Right atrium auricular region (tissue), 2 donors: ENCODE measurements around the gene REXO1. TPM values are rescaled to one million over a fixed set of nuclear protein-coding genes. Genes with fewer than 3 reads are reported as not detected.

Experiments
- DNase-seq: peaks from one replicate; pipeline ENCODE4 v3.0.0-alpha.2; 2019; ENCODE audit warnings: low spot score
- H3K27ac ChIP-seq, 2 donors: fragments of 200-600 bp; sonication (generic); 1 replicate in 1 of 2; 2 replicates in 1 of 2; pipeline ENCODE4 v1.5.1; 2016 to 2019
- H3K27me3 ChIP-seq, 2 donors: fragments of 200-600 bp; sonication (generic); one replicate each; pipeline versions ENCODE4 v1.5.1 to v1.6.0; 2017 to 2019
- H3K36me3 ChIP-seq: fragments of 200-600 bp; sonication (generic); one replicate; pipeline ENCODE4 v1.5.1; 2016
- H3K4me1 ChIP-seq, 2 donors: fragments of 200-600 bp; sonication (generic); one replicate each; pipeline versions ENCODE4 v1.5.1 to v1.6.0; 2017 to 2019
- H3K4me3 ChIP-seq, 2 donors: fragments of 200-600 bp; sonication (generic); 1 replicate in 1 of 2; 2 replicates in 1 of 2; pipeline ENCODE4 v1.5.1; 2017 to 2019; ENCODE audit warnings: mild to moderate bottlenecking in 1 of 2, moderate library complexity in 1 of 2
- H3K9me3 ChIP-seq, 2 donors: fragments of 200-600 bp; sonication (generic); one replicate each; pipeline ENCODE4 v1.5.1; 2019
- total RNA-seq, 2 donors: library from RNA; depleted of rRNA; stranded (reverse); fragments of >200 nt; gene quantifications; one replicate each; pipeline ENCODE4 v1.1.0, GENCODE V29; 2016
- TF ChIP-seq, protein P1 (sequence below), 2 donors: fragments of 200-600 bp; sonication (generic); IDR thresholded peaks; one replicate each; pipeline ENCODE4 v1.5.1; 2019; ENCODE audit warnings: antibody characterized with exemption in 2 of 2

The REXO1 gene
- total RNA-seq, 2 donors from 2014 or later: 9.6 to 12.1 TPM

DNA sequence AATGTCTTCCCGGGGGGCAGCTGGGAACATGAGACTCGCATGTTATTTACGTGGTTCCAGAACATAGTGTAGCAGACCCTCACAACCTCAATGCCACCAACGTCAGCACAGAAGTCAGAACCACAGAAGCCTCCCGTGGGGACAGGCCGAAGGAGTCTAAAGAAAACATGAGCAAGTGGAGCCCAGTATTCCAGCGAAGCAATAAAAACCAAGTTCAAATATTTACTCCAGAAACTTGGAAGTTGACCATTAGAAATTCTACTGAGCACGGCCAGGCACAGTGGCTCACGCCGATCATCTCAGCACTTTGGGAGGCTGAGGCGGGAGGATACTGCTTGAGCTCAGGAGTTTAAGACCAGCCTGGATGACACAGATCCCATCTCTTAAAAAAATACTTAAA is 18.3 kb downstream of the REXO1 start:
- Histone ChIP-seq H3K9me3 (no peaks in the 10 kb centered on the region), H3K4me1 (peaks cover 0 to 26% of the 10 kb centered on the region in 2 donors), H3K36me3 (peaks cover 25% of the 10 kb centered on the region), H3K4me3 (no peak overlapping the region), H3K27me3 (no peaks in the 10 kb centered on the region), H3K27ac (no peak overlapping the region)
- TF ChIP-seq, protein P1, sequence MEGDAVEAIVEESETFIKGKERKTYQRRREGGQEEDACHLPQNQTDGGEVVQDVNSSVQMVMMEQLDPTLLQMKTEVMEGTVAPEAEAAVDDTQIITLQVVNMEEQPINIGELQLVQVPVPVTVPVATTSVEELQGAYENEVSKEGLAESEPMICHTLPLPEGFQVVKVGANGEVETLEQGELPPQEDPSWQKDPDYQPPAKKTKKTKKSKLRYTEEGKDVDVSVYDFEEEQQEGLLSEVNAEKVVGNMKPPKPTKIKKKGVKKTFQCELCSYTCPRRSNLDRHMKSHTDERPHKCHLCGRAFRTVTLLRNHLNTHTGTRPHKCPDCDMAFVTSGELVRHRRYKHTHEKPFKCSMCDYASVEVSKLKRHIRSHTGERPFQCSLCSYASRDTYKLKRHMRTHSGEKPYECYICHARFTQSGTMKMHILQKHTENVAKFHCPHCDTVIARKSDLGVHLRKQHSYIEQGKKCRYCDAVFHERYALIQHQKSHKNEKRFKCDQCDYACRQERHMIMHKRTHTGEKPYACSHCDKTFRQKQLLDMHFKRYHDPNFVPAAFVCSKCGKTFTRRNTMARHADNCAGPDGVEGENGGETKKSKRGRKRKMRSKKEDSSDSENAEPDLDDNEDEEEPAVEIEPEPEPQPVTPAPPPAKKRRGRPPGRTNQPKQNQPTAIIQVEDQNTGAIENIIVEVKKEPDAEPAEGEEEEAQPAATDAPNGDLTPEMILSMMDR (IDR thresholded peaks at IDR 0.05): no peak
- no peak for DNase-seq

DNA sequence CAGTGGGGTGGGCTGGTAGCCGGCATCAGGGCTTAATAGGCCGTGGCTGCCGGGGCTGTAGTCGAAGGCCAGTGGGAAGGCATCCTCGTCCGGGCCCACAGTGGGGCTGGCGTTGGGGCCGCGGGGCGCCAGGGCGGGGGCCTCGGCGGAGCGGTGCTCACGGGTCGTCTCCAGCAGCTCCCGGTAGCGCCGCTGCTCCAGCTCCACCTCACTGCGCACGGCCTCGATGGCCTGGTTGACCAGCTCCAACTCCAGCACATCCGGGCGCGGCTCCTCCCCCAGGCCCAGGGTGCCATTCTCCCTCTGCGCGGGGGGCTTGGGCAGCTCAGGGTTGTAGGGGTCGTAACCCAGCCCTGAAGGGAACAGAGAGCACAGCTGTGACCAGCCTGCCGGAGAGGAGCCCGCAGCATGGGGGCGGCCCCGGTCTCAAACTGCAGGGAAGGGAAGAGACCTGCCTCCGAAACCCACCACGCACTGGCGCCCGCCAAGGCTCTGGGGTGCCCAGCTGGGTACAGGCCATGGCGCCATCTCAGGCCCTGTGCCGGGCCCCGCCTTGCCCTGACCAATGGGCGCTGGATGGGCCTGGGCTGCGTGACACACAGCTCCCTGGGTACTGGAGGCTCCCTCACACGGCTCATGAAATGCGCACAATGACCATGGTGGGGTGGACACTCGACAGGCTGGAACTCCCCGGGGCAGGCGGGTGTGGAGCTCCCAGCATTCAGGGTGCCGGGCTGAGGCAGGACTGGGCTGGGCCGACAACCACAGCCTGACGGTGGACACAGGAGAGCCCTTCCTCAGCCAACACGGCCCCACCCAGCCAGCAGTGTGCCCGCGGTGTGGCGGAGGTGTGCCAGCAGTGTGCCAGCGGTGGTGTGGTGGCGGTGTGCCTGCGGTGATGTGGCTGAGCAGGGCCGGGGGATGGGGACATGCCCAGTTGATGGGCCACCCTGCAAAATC is 19.7 kb downstream of the REXO1 start:
- Histone ChIP-seq H3K36me3 (peaks cover 34% of the 10 kb centered on the region), H3K27me3 (no peaks in the 10 kb centered on the region), H3K4me3 (no peak overlapping the region), H3K27ac (no peak overlapping the region), H3K4me1 (peaks cover 0 to 17% of the 10 kb centered on the region in 2 donors), H3K9me3 (no peaks in the 10 kb centered on the region)
- DNase-seq: no peak
- TF ChIP-seq, protein P1 (IDR thresholded peaks at IDR 0.05): no peak

DNA sequence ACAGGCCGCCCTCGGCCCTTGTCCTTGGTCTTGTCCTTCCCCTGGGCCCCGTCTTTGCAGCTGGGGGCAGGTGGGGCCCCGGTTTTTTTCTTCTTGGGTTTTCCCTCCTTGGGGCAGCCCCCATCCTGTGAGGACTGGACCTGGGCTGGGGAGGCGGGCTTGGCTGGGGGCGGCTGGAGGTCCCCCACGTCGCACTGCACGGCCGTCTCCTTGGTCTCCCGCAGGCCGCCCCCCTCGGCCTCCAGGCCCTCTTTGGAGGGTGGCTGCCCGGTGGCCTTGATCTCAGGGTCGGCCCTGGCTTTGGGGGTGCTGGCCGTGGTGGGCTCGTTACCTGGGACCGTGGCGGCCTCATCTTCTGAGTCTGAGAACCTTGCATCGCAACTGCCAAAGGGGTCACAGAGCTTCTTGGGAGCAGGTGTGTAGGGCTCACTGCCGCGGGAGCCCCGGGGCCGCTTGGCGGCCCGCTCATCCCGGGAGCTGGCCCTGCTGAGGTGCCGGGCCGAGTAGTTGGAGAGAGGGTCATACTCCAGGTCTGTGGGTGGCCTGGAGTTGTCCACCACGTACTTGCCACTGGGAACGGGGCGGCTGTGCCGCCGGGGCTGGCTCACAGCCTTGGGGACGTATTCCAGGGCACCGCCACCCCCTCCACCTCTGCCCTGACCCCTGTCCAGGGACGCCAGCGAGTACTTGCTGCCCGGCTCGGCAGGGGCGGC is 20.6 kb downstream of the REXO1 start:
- H3K4me1 ChIP-seq: peaks cover 0 to 10% of the 10 kb centered on the region in 2 donors
- H3K27me3 ChIP-seq: no peaks in the 10 kb centered on the region
- TF ChIP-seq, protein P1 (IDR thresholded peaks at IDR 0.05): no peak
- no peak overlapping the region for H3K4me3 ChIP-seq
- no peak for DNase-seq
- H3K27ac ChIP-seq: no peak overlapping the region
- H3K36me3 ChIP-seq: peaks cover 41% of the 10 kb centered on the region
- H3K9me3 ChIP-seq: no peaks in the 10 kb centered on the region

DNA sequence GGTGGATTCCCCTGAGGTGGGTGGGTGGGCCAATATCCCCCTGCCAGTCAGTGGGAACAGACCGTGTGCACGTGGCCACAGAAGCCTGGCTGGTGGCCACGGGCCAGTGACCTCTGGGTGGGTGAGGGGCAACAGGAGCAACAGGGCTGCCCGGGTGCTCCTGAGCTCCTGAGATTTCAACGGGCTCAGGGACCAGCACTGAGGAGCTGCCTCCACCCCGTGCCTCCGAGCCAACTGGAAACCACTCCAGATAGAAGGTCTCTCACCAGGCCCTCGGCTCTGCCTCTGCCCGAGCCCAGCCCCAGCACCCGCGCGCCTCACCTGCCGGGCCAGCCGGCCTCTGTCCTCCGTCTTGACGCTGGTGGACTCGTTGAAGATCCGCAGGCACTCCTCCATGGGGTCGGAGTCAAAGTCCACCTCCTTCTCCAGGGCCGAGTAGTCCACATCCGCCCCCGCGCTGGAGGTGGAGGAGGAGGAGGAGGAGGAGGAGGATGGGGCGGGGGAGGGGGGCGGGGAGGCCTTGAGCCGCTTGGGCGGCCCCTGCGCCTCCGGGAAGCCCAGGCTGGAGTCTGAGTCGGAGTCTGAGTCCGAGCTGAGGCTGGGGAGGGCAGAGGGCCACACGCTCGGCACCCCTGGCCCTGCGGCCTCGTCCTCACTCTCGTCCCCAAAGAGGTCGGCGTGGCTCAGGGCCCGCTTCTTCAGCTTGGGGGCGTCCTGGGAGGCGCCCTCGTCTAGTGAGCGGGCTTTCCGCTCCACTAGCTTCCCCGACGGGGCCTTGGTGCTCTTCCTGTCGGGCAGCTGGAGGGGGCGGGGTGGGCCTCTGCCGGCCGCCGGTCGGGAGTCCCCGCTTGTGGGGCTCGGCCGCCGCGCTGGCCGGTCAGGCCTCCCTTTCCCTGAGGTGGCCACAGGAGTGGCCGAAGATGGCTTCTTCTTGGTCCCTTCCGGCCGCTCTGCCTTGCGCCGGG is 21.4 kb downstream of the REXO1 start:
- Histone ChIP-seq H3K4me3 (no peak overlapping the region), H3K4me1 (peaks cover 0 to 10% of the 10 kb centered on the region in 2 donors), H3K27me3 (no peaks in the 10 kb centered on the region), H3K36me3 (peaks cover 48% of the 10 kb centered on the region), H3K27ac (no peak overlapping the region), H3K9me3 (no peaks in the 10 kb centered on the region)
- no peak for DNase-seq
- TF ChIP-seq, protein P1 (IDR thresholded peaks at IDR 0.05): no peak

DNA sequence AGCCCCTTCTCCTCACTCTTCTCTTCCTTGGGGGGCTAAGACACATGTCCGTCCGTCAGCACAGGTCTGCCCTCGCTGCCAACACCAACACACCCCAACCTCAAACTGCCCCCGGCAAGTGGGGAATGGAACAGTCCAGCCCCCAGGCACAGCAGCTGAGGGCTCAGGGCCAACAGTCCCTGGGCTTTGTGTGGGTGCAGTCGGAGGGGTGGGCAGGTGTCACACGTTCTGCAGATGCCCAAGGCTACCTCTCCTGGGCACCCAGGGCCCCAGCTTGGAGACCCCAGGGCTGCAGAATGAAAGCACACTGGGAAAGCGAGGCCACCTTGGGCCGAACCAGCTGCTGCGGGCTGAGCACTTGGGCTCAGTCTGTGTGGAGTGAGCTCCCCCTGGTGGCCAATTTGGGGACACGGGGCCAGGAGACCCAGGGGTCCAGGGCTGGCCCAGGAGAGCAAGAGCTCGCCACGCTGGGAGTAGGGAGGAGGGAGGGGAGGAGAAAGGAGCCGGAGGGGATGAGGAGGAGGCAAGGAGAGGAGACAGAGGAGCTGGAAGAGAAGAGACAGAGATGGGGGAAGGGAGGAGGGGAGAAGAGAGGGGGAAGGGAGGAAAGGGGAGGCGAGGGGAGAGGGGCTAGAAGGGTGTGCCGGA is 22.2 kb downstream of the REXO1 start:
- peaks cover 57% of the 10 kb centered on the region for H3K36me3 ChIP-seq
- no peaks in the 10 kb centered on the region for H3K9me3 ChIP-seq
- TF ChIP-seq, protein P1 (IDR thresholded peaks at IDR 0.05): peak; percentile 85 to 93
- DNase-seq: no peak
- no peaks in the 10 kb centered on the region for H3K27me3 ChIP-seq
- no peak overlapping the region for H3K4me3 ChIP-seq
- peaks cover 0 to 10% of the 10 kb centered on the region in 2 donors for H3K4me1 ChIP-seq
- H3K27ac ChIP-seq: no peak overlapping the region
